HG03139 (cell line): ENCODE data around the gene GALNT2.

ENCODE experiments used
- ATAC-seq: cut with Tn5 transposase; IDR thresholded peaks from one replicate; pipeline ENCODE4 v1.9.1; 2021; ENCODE audit not compliant: unreplicated experiment

The GALNT2 gene

DNA sequence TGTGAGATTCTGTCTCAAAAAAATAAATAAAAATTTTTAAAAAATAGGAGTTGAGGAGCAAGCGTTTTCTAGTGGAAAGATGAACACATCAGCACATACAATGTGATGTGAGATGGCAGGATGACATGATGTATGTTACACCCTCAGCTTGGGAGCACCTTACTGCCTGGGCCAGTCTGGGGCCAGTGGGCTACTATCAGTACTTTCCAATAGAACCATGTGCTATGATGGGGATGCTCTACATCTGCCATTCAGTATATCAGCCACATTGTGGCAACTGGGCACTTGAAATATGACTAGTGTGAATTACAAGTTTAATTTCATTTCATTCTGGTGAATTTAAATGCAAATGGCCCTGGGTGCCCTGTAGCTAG lies 203.1 kb downstream of the GALNT2 start:
- ATAC-seq, result peak; percentile 18

DNA sequence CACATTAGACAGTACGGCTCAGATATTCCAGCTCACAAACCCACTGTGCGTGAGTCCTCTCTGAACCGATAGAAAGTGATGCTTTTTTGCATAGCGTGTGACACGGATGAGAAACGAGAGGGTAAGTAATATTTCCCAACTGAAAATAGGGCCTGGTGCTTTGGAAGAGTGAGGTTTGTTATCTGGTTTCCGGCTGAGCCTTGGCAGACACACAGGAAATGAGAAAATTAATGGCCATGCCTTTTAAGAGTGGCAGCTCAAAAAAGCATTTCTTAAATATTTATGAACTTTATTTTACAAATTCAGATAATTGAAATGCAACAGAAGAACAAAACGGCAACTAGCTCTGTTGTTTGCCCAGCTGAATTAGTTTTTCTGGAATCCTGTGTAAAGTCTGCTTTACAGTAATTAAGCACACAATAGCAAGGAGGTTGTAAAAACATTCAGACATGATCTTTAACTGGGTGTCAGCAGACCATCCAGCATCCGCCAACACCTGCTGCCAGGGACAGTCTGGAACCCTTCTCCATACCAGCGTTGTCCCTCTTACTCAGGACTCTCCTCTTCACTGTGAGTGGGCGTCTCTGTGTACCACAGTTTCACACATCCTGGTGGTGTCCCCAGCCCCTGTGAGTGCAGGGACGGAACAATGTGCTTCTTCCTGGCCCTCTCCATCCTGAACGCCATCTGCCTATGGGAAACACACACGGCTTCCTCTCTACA lies 203.7 kb downstream of the GALNT2 start:
- peak; percentile 53 for ATAC-seq

DNA sequence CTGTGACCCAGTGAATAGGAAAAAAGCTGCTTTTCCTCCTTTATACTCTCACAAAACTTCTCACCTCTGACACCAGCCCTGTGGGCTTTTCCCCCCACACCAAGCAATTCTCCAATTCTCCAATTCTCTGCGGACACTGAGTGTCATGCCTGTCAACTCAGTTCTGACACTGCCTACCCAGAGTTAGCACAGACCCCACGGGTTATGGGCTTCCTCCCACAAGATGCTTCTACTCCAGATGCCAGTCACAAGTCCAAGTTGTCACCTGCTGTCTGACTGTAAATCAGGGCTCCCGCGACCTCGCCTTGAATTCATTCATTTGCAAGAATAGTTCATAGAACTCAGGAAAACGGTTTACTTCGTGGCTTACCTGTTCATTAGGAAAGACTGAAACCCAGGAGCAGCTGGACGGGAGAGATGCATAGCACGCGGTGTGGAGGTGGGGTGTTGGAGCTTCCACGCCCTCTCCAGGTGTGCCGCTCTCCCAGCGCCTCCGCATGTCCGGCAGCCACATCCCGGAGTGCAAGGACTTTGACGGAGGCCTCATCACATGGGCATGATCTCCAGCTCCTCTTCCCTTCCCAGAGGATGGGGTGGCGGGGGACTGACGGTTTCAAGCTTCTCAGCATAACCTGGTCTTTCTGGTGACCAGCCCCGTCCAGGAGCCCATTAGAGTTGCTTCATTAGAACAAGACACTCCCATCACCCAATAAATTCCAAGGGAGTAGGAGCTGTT lies 204.4 kb downstream of the GALNT2 start:
- ATAC-seq, result no peak

DNA sequence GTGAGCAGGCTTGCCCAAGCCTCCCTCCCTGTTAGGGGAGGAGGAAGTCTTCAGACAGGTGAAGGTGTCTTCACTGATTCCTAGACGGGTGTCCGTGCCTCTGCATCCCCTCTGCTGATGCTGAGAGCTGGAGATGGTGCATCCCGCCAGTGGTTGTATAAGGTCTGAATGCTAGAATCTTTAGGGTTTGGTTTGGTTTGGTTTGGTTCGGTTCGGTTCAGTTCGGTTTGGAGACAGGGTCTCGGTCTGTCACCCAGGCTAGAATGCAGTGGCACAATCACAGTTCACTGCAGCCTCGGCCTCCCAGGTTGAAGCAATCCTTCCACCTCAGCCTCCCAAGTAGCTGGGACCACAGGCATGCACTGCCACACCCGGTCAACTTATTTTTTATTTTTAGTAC lies 205.5 kb downstream of the GALNT2 start:
- no peak for ATAC-seq

DNA sequence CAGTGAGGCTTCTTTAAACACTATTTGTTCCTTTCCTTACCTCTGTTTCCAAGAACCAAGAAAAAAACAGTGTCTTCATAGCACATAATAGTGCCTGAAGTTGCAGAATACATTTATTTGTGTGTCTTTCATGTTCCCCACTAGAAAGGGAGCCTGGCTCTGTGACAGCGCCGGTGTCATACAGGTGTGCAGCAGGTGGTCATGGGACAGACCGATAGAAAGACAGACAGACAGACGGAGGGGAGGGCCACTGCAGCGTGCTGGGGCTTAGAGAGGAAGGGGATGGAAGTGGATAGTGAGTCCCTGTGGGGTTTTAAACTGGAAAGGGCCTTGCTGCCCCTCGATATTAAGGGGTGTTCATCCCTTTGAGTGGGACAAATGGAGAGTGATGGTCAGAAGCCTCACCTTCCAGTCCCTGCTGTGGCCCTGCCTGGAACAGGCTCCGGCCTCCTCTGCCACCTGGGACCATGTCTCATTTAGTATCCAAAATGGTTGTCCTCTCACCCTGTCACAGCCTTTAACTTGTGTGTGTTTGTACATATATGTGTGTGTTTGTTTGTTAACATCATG lies 206.2 kb downstream of the GALNT2 start:
- no peak for ATAC-seq

DNA sequence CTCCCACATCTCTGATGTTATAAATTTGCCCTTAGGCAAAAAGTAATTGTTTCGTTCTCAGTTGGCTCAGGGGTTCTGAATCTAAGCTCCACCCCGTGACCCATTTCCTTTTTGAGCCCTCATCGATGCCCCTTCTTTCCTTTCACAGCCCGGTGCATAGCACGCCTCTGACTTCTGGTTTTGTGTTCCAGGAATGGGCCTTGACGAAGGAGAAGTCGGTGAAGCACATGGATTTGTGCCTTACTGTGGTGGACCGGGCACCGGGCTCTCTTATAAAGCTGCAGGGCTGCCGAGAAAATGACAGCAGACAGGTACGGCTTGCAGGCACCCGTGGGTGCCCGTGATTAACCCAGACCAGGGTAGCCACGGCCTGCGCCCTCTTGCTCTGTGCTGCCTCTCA lies 207.2 kb downstream of the GALNT2 start:
- ATAC-seq, result no peak

DNA sequence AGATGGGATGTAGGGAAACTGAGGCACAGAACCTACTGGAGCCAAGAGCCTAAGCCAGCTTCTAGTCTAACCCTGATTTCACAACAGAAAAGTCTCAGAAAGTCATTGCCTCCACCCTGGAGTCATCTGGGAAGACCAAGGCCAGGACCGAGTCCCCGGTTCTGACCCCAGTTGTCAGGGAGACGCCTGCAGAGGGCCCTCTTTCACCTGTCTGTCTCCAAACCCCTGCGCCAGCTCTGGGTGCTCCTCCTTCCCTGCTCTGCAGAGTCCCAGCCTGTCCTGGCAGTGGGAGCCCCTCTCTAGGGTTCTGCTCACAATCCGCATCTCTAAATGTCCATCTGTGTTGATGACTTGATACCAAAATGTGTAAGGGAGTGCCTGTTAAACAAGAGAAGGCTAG lies 209.4 kb downstream of the GALNT2 start:
- no peak for ATAC-seq

DNA sequence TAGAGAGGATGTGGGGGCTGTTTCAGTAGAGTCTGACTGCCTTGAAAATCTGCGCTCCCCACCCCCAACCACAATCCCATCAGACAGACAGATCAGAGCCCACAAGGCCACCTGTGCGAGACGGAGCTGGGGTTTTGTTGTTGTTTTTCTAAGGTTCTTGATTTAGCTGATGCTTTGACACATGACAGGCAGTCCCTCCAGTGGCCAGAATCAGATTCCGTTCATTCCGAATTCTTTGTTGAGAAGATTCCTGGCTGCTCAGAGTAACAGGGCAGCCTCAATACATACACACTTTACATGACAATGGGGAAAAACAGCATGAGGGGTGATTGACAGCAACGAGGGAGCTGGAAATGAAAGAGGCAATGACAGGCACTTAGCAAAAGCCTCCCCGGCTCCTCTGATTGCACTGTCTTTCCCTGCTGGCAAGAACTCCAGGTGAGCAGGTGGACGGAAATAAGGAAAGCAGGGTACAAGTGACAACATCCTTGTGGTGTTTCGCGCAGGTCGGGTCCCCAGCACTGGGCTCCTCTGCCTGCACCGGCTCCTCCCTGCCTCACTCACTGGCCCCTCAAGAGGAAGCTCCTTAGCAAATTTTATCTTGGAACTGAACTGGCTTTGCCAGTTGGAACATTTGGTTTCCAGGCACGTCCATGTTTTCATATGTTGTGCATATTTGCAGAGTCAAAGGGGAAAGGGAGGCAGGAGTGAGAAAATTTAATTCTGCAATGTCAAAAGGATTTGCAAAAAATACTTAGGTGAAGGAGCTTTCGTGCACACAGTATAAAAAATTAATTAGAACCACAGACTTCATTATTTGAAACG lies 210.4 kb downstream of the GALNT2 start:
- no peak for ATAC-seq

DNA sequence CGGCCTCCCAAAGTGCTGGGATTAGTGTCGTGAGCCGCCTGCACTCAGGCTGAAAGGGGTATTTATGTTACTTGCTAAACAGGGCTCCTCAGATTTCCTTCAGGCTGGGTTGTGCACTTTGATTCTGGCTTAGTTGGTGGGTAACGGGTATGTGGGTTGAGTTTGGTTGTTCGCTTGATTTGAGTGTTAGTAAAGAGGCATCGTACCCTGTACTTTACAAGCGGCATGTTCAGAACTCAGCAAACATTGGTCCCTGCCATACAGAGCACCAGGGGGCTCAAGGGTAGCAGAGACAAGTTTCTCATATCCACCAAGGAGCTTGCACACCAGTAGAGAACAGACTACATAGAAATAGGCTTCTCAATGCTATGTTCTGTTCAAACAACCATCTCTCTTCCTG lies 211.3 kb downstream of the GALNT2 start:
- no peak for ATAC-seq

DNA sequence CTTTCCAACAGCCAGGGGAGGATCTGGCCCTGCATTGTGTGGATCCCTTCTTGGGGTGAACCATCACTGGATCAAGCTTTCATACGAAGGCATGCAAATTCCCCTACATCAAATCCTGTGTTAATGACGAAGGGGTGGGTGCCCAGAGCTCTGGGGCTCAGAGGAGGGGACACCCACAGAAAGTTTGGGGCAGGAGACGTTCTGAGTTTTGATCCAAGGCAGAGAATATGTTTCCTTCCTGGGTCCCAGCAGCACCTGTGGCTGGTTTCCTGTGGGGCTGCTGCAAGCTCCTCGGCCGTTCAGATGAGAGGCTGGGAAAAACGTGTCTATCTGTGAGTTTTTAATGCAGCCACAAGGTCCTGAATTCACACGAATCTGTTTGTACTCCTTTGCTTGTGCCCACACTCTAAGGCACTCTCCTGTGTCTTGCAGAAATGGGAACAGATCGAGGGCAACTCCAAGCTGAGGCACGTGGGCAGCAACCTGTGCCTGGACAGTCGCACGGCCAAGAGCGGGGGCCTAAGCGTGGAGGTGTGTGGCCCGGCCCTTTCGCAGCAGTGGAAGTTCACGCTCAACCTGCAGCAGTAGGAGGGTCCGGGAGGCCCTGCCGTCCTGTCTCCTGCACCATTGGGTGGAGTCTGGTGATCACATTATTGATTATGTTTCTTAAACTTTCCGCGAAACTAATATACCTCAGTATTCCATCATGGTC lies 212.0 kb downstream of the GALNT2 start:
- no peak for ATAC-seq

DNA sequence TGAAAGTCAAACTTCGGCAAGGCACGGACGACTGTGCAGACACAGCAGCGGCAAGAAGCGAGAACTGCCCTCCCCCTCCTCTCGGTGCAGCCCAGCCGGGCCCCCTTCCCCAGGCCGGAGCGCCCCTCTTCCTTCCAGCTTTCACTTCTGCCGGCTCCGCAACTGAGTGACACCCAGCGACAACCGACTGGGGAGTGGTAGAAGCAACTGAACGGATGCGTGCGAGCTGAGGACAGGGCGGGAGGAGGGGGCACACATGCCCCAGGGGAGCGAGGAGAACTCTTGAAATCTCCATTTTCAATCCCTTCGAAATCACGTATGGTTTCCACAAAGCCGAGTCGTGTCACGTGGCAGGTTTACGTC lies 212.5 kb downstream of the GALNT2 start:
- no peak for ATAC-seq

DNA sequence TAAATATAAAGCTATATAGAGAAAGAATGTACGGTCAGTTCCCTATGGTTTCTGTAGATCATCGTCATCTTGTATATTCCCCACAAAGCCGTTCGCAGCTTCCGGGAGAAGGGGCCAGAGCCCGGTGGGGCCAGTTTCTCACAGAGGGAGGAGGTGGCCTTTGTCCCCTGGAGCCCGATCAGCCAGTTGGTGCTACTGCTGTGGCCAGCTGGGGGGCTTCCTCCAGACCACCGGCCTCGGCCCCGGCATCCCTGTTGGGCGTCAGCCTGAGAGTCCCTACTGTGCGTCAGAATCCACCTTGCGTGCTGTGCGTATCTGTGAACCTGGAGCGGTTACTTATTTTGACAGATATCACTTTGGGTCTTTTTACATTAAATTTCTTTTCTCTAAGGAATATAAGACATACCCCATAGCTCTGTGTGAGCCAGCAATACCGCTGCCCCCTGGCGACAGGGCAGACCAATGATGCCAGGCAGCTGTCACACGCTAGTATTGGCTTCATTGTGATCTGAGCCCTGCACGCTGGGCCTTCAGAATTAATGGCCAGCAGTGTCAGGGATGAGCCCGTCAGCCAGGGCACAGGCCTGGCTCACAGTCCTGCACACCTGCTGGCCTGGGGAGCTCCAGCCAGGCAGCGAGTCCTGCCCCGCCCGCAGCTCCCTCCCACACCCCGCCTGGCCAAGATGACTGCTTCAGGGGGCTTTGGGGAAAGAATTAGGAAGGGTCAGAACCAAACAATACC lies 213.2 kb downstream of the GALNT2 start:
- ATAC-seq, result no peak

DNA sequence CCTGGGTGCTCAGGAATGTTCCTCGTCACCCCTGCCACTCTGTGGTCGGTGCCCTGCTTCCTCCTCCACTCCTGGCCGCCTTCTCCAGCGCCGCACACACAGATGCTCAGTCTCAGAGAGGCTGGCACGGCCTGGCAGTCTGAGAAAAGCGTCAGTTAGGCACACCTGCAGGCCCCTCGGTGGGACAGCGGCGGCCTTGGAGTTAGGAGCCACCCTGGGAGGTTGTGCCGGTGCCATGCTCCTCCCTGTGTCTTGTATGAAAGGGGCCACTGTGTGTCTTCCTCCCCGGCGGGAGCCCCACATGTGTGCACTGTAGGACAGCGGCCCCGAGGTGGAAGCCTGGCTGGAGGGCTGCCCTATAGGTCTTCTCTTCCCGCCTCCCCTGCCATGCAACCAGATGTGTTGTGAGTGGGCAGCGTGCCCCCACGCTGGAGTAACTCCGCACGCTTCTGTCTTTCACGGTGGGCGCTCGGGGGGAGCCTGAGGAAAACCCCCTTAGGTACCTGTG lies 213.9 kb downstream of the GALNT2 start:
- no peak for ATAC-seq

DNA sequence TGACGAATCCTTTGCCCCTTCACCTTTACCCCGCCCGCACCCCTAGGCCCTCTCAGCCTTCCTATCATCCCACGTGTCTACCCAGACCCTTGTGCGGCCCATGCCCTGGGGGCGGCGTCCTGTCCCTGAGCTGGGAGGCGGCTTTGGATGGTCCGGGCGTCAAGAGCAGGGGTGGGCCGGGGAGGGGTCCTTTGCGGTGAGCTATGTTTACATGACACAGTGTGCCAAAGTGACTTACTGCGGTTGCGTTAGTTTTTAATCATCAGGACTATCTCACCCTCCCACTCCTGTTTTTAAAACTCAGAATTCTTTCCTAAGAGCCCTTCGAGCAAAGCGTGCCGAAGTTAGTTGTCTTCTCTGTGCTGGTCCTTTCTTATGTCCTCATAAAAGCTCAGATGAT lies 214.5 kb downstream of the GALNT2 start:
- no peak for ATAC-seq

DNA sequence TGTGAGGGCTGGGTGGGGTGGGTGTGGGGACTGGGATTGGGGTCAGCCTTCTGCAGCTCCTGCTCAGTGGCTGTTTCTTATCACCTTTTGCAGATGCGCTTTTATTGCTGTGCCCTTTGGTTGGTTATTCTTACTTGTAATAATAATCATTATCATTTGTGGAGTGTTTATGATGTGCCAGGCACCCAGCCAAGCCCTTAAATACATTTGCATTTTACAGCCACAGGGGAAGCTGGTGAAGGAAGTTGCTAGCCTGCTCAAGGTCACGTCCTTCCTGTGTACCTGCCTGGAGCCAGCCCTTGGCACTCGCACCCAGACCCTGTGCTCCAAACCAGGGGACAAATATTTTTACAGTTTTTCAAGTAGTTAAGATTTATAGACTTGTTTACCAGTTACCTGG lies 215.1 kb downstream of the GALNT2 start:
- peak; percentile 40 for ATAC-seq

DNA sequence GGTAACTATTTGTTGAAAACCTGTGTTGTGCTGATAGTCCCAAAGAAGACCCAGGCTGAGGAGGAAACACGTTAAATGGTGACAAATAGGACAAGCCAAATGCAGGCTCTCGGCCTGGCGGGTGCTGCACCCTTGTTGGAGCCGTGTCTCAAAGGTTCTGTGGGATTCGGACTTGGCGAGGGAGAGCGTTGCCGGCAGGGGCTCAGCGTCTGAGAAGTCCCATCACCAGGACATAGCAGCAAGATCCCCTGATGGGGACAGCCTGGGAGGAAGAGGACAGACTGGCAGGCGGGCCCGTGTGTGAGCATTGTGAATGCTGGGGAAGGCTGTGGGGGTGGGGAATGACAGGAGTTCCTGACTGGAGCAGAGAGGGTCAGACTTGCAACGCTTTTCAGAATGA lies 216.6 kb downstream of the GALNT2 start:
- ATAC-seq, result no peak

DNA sequence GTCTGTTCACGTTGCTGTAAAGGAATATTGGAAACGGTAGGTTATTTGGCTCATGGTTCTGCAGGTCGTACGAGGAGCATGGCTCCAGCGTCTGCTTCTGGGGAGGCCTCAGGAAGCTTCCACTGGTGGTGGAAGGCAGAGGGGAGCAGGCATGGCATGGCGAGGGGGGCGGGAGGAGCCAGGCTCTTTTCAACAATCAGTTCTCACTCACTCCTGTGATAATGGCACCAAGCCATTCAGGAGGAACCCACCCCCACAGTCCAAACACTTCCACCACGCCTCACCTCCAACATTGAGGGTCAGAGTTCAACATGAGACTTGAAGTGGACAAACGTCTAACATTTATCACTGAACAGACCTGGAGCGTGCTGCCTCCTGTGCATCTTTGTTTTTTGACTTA lies 217.9 kb downstream of the GALNT2 start:
- no peak for ATAC-seq

DNA sequence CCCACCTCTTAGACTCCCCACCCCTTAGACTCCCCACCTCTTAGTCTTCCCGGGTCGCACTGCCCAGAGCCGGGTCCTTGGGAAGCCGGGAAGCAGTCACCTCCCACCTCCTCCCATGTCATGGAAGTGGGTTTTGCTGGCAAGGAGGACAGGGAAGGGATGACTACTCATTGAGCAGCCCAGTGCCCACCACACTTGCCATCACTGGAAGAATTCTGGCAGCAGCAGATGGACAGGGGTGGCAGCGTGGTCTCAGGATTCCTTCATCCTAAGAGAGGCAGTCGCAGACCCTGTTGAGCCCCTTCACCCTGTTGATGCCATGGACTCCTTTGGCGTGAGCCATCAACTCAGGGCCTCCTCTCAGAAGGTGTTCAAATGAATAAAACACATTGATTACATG lies 218.3 kb downstream of the GALNT2 start:
- no peak for ATAC-seq

DNA sequence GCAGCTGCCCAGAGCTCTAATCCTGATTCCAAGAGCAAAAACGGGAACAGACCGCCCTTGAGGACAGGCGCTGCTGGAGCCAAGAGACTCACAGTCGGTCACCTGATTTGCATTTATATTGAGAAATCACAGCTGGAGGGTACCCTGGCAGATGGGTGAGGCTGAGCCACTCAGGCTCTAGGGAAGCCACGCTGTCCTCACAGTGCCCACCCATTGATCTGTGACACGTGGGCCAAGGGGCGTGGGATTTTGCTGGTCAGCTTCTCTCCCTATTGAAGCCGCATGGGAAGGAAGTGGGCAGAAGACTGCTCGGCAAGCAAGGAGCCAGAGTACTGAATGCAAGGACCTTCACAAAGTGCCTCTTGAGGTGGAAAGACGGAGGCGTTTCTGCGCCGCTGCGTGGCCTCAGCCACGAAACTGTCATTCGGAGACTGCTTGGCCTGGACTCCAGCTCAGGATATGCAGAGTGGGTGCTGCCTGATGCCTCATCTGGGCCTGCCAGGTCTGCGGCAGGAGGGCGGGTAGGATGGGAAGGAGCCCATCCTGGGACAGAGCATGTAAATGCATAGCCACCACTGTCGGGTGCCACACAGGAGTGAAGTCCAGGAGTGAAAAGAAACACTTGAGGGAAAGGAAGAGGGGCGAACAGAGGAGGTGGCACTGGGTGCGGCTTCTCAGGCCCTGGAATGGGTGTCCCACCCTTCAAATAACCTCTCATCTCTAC lies 219.3 kb downstream of the GALNT2 start:
- no peak for ATAC-seq

DNA sequence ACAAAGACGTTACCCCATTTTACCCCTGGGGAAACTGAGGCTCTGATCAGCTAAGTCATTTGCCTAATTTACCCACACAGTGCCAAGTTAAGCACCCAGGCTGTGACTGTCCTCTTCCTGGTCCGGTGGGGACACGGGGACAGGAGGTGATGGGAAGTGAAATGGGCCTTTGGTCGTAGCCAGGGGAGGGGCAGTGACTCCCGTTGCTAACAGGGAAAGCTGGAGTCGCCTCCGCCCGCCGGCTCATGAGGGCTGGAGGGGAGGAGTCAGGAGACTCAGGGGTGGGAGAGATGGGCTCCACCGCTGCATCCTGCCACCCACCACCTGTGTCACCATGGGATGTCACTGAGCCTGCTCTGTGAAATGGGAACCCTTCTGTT lies 219.8 kb downstream of the GALNT2 start:
- ATAC-seq, result no peak
